RWPE2 (cell line): ENCODE results near the gene PLEKHM1.
"Not testable (repeated sequence)": the region's sequence is repeated elsewhere in the genome, so short reads cannot be mapped to it uniquely, and the experiment has no call there.

Experiments used
- ATAC-seq: fragments of 200-7000 bp; cut with Tn5 transposase; 3 replicates; pipeline ENCODE4 v1.9.1; 2021; ENCODE audit warnings: low read depth
- DNase-seq: peaks from one replicate; pipeline ENCODE4 v3.0.0-alpha.2; 2020; ENCODE audit warnings: low spot score
- H3K27ac ChIP-seq: fragments of 450-650 bp; 2 replicates; pipeline ENCODE4 v1.5.1; 2017; ENCODE audit warnings: mild to moderate bottlenecking; ENCODE audit not compliant: poor library complexity, severe bottlenecking
- H3K27me3 ChIP-seq: fragments of 250-450 bp; sonication (Bioruptor Pico); 2 replicates; pipeline ENCODE4 v1.5.1; 2021; ENCODE audit warnings: mild to moderate bottlenecking, moderate library complexity; ENCODE audit not compliant: insufficient read depth, poor library complexity, severe bottlenecking
- H3K36me3 ChIP-seq: fragments of 250-450 bp; sonication (Bioruptor Pico); 2 replicates; pipeline ENCODE4 v1.5.1; 2020; ENCODE audit warnings: low read depth, mild to moderate bottlenecking, moderate library complexity
- H3K4me1 ChIP-seq: fragments of 250-450 bp; sonication (Bioruptor Pico); 2 replicates; pipeline ENCODE4 v1.5.1; 2021; ENCODE audit warnings: mild to moderate bottlenecking, moderate library complexity; ENCODE audit not compliant: insufficient read depth, poor library complexity, severe bottlenecking
- H3K4me3 ChIP-seq: fragments of 250-450 bp; sonication (Bioruptor Pico); 2 replicates; pipeline ENCODE4 v1.5.1; 2021; ENCODE audit warnings: mild to moderate bottlenecking, moderate library complexity; ENCODE audit not compliant: severe bottlenecking
- H3K9me3 ChIP-seq: fragments of 250-450 bp; sonication (Bioruptor Pico); 2 replicates; pipeline ENCODE4 v1.5.1; 2021; ENCODE audit warnings: mild to moderate bottlenecking, moderate library complexity; ENCODE audit not compliant: severe bottlenecking
- CTCF ChIP-seq: fragments of 450-650 bp; IDR thresholded peaks from one replicate; pipeline ENCODE4 v1.5.1; 2017; ENCODE audit warnings: mild to moderate bottlenecking, moderate library complexity; ENCODE audit not compliant: poor library complexity, severe bottlenecking

Gene PLEKHM1

GRCh38 chr17:45460422-45460821 lies 30.1 kb downstream of the PLEKHM1 start:
- not testable (repeated sequence) for DNase-seq, H3K4me3 ChIP-seq, H3K36me3 ChIP-seq, H3K27me3 ChIP-seq, H3K27ac ChIP-seq, H3K9me3 ChIP-seq
- peak; percentile 75 for ATAC-seq
- peaks cover 15% of the 10 kb centered on the region for H3K4me1 ChIP-seq

GRCh38 chr17:45454341-45454740 lies 36.2 kb downstream of the PLEKHM1 start:
- H3K4me3 ChIP-seq, H3K36me3 ChIP-seq, H3K9me3 ChIP-seq, DNase-seq, H3K27me3 ChIP-seq, H3K4me1 ChIP-seq, H3K27ac ChIP-seq: not testable (repeated sequence)
- peak; percentile 9; the same call in 1 of the 3 replicates for ATAC-seq

- peak; percentile 61 for ATAC-seq
- not testable (repeated sequence) for H3K36me3 ChIP-seq, H3K4me3 ChIP-seq, H3K27me3 ChIP-seq, DNase-seq, H3K9me3 ChIP-seq, H3K4me1 ChIP-seq, H3K27ac ChIP-seq
Observed at GRCh38 chr17:45453731-45454130, 36.8 kb downstream of the PLEKHM1 start.

GRCh38 chr17:45453225-45453534 lies 37.3 kb downstream of the PLEKHM1 start:
- not testable (repeated sequence) for DNase-seq, H3K27ac ChIP-seq, ATAC-seq

GRCh38 chr17:45452329-45453224 lies 37.9 kb downstream of the PLEKHM1 start:
- not testable (repeated sequence) for ATAC-seq, H3K4me3 ChIP-seq, H3K9me3 ChIP-seq, H3K27me3 ChIP-seq, H3K4me1 ChIP-seq, H3K27ac ChIP-seq, DNase-seq, H3K36me3 ChIP-seq

More at GRCh38 chr17:45453225-45453534, 37.3 kb downstream of the PLEKHM1 start:
- not testable (repeated sequence) for H3K36me3 ChIP-seq, H3K4me1 ChIP-seq, H3K4me3 ChIP-seq, H3K27me3 ChIP-seq, H3K9me3 ChIP-seq

GRCh38 chr17:45451660-45452059 lies 38.9 kb downstream of the PLEKHM1 start:
- H3K36me3 ChIP-seq, H3K4me3 ChIP-seq, H3K4me1 ChIP-seq, H3K9me3 ChIP-seq, ATAC-seq, DNase-seq, H3K27ac ChIP-seq, H3K27me3 ChIP-seq: not testable (repeated sequence)

GRCh38 chr17:45451131-45451530 lies 39.4 kb downstream of the PLEKHM1 start:
- Histone ChIP-seq H3K27me3 (no peaks in the 10 kb centered on the region), H3K4me3 (no peak overlapping the region), H3K4me1 (peaks cover 14% of the 10 kb centered on the region), H3K36me3 (0 out of 2 replicates have a peak, but pooled peaks cover 3% of the 10 kb centered on the region), H3K27ac (no peak overlapping the region), H3K9me3 (no peaks in the 10 kb centered on the region)
- ATAC-seq (no peak), DNase-seq (no peak)
- TF ChIP-seq CTCF: no peak

GRCh38 chr17:45449708-45450329 lies 40.7 kb downstream of the PLEKHM1 start:
- H3K27ac ChIP-seq, H3K36me3 ChIP-seq, ATAC-seq, DNase-seq, H3K9me3 ChIP-seq, H3K27me3 ChIP-seq, H3K4me3 ChIP-seq: not testable (repeated sequence)
- H3K4me1 ChIP-seq: peaks cover 16% of the 10 kb centered on the region

- H3K4me3 ChIP-seq, DNase-seq, H3K27ac ChIP-seq, H3K9me3 ChIP-seq, H3K27me3 ChIP-seq, H3K36me3 ChIP-seq, ATAC-seq: not testable (repeated sequence)
- H3K4me1 ChIP-seq: peaks cover 16% of the 10 kb centered on the region
Observed at GRCh38 chr17:45449260-45449659, 41.3 kb downstream of the PLEKHM1 start.

GRCh38 chr17:45448483-45448882 lies 42.0 kb downstream of the PLEKHM1 start:
- H3K4me3 ChIP-seq, DNase-seq, ATAC-seq, H3K36me3 ChIP-seq, H3K9me3 ChIP-seq, H3K27me3 ChIP-seq: not testable (repeated sequence)
- Histone ChIP-seq H3K27ac (peak overlapping the region; percentile 86), H3K4me1 (peaks cover 16% of the 10 kb centered on the region)
